Neutrophil (primary cell): ENCODE measurements around the gene MTIF2.

Source experiments
- H3K27ac ChIP-seq: fragments of 200-600 bp; sonication (generic); 2 replicates; pipeline ENCODE4 v1.5.1; 2016; ENCODE audit warnings: mild to moderate bottlenecking, moderate library complexity
- H3K27me3 ChIP-seq: fragments of 200-600 bp; sonication (generic); 2 replicates; pipeline ENCODE4 v1.6.0; 2016; ENCODE audit warnings: mild to moderate bottlenecking
- H3K36me3 ChIP-seq: fragments of 200-600 bp; sonication (generic); 2 replicates; pipeline ENCODE4 v1.5.1; 2017
- H3K4me1 ChIP-seq, 2 experiments: fragments of 200-600 bp in 1 of 2; sonication (generic) in 1 of 2; 1 replicate in 1 of 2; 2 replicates in 1 of 2; pipeline versions ENCODE4 v1.5.1 to v1.6.1; 2013 to 2016; ENCODE audit warnings: low read depth in 1 of 2, low read length in 1 of 2, mild to moderate bottlenecking in 1 of 2, moderate library complexity in 1 of 2; ENCODE audit not compliant: control insufficient read depth in 1 of 2, insufficient read depth in 1 of 2
- H3K4me3 ChIP-seq, 2 experiments: fragments of 200-600 bp in 1 of 2; sonication (generic) in 1 of 2; 1 replicate in 1 of 2; 2 replicates in 1 of 2; pipeline ENCODE4 v1.5.1; 2013 to 2016; ENCODE audit warnings: low read depth in 1 of 2, low read length in 1 of 2, mild to moderate bottlenecking in 1 of 2, moderate library complexity in 1 of 2
- H3K9me3 ChIP-seq: fragments of 200-600 bp; sonication (generic); 2 replicates; pipeline ENCODE4 v1.5.1; 2016
- TF ChIP-seq, protein P1 (sequence below): fragments of 200-600 bp; sonication (generic); IDR thresholded peaks from 2 replicates; pipeline ENCODE4 v1.5.1; 2016; ENCODE audit warnings: antibody characterized with exemption

Gene MTIF2

DNA sequence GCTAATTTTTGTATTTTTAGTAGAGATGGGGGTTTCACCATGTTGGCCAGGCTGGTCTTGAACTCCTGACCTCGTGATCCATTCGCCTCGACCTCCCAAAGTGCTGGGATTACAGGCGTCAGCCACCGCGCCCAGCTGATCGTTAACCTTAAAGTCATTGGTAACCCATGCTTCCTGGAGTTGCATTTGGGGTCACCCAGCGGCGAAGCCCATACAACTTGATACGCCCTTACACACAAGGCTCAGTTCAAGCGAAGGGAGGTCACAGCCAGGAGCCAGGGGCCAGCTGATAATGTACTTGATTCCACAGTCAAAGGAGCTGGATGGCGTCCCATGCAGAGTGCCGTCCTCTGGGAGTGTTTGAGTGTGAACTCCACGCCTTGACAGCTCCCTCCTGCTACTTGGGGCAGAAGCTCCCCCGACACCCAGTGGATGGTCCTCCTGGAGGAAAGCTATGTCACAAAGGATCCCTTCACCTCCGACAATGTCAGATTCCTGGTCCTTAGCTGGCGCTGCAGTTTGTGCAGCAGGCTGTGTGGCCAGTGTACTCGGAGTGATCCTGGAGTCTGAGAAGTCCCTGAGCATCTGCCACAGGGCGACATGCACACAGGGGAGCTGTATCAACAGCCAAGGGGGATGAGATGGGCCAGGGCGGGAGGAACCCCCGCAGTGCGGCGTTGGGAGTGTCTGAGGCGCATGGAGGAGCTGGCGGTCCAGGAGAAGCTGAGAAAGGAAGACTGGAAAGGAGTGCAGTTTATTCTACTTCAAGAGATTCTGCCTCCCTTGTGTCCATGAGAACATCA lies 44.9 kb downstream of the MTIF2 start:
- H3K36me3 ChIP-seq: no peaks in the 10 kb centered on the region
- no peaks in the 10 kb centered on the region for H3K27me3 ChIP-seq
- H3K4me3 ChIP-seq: peak overlapping the region; percentile 73 to 93
- H3K27ac ChIP-seq: no peak overlapping the region
- no peaks in the 10 kb centered on the region for H3K9me3 ChIP-seq
- peaks cover 16 to 19% of the 10 kb centered on the region in 2 experiments for H3K4me1 ChIP-seq
- TF ChIP-seq, protein P1, sequence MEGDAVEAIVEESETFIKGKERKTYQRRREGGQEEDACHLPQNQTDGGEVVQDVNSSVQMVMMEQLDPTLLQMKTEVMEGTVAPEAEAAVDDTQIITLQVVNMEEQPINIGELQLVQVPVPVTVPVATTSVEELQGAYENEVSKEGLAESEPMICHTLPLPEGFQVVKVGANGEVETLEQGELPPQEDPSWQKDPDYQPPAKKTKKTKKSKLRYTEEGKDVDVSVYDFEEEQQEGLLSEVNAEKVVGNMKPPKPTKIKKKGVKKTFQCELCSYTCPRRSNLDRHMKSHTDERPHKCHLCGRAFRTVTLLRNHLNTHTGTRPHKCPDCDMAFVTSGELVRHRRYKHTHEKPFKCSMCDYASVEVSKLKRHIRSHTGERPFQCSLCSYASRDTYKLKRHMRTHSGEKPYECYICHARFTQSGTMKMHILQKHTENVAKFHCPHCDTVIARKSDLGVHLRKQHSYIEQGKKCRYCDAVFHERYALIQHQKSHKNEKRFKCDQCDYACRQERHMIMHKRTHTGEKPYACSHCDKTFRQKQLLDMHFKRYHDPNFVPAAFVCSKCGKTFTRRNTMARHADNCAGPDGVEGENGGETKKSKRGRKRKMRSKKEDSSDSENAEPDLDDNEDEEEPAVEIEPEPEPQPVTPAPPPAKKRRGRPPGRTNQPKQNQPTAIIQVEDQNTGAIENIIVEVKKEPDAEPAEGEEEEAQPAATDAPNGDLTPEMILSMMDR: no peak

DNA sequence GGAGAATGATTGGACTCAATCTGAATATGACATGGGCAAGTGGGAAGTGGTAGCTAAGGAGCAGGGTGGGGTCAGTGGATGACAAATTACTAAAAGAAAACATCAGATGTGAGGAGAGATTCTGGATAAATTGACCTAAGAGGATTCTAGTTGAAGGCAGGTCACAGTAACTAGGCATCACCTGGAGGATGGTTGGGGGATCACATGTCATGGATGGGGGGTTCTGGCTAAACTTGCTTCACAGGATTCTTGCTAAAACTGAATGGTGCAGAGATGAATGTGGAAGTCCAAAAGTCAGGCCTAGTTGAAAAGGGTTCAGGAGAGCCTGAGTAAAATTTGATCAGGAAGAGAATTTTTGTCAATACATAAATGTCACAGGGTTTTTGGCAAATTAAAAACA lies 55.2 kb downstream of the MTIF2 start:
- H3K27me3 ChIP-seq: no peaks in the 10 kb centered on the region
- no peak overlapping the region for H3K27ac ChIP-seq
- no peaks in the 10 kb centered on the region for H3K4me1 ChIP-seq
- no peaks in the 10 kb centered on the region for H3K36me3 ChIP-seq
- TF ChIP-seq, protein P1: no peak
- H3K9me3 ChIP-seq: no peaks in the 10 kb centered on the region
- no peak overlapping the region for H3K4me3 ChIP-seq

DNA sequence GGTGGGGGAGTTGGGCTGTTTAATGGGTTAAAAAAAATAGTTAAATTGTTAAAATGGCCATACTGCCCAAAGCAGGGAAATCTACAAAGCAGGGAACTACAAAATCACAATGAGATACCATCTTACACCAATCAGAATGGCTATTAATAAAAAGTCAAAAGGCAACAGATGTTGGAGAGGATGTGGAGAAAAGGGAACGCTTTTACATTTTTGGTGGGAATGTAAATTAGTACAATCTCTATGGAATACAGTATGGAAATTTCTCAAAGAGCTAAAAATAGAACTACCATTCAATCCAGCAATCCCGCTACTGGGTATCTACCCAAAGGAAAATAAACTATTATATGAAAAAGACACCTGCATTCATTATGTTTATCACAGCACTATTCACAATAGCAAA lies 64.1 kb downstream of the MTIF2 start:
- Histone ChIP-seq H3K4me3 (no peak overlapping the region), H3K27me3 (no peaks in the 10 kb centered on the region), H3K27ac (no peak overlapping the region), H3K36me3 (no peaks in the 10 kb centered on the region), H3K4me1 (no peaks in the 10 kb centered on the region), H3K9me3 (no peaks in the 10 kb centered on the region)
- TF ChIP-seq, protein P1: no peak

DNA sequence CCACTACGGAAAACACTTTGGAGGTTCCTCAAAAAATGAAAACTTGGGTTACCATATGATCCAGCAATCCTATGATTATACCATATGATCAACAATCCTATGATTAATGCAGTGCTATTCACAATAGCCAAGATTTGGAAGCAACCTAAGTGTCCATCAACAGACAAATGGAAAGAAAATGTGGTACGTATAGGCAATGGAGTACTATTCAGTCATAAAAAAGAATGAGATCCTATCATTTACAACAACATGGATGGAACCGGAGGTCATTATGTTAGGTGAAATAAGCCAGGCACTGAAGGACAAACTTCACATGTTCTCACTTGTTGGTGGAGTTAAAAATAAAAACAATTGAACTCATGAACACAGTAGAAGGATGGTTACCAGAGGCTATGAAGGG lies 64.5 kb downstream of the MTIF2 start:
- Histone ChIP-seq H3K27ac (no peak overlapping the region), H3K27me3 (no peaks in the 10 kb centered on the region), H3K9me3 (no peaks in the 10 kb centered on the region), H3K4me3 (no peak overlapping the region), H3K36me3 (no peaks in the 10 kb centered on the region), H3K4me1 (no peaks in the 10 kb centered on the region)
- TF ChIP-seq, protein P1: no peak

DNA sequence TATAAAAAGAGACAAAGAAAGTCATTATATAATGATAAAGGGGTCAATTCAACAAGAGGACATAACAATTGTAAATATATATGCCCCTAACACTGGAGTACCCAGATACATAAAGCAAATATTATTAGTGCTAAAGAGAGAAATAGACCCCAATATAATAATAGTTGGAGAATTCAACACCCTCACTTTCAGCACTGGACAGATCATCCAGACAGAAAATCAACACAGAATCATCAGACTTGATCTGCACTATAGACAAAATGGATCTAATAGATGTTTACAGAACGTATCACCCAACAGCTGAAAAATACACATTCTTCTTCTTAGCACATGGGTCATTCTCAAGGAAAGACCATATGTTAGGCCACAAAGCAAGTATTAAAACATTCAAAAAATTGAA lies 68.6 kb downstream of the MTIF2 start:
- no peaks in the 10 kb centered on the region for H3K4me1 ChIP-seq
- TF ChIP-seq, protein P1: no peak
- no peak overlapping the region for H3K27ac ChIP-seq
- no peak overlapping the region for H3K4me3 ChIP-seq
- H3K9me3 ChIP-seq: no peaks in the 10 kb centered on the region
- no peaks in the 10 kb centered on the region for H3K27me3 ChIP-seq
- H3K36me3 ChIP-seq: no peaks in the 10 kb centered on the region
